Esophagus mucosa (tissue), 1 donor: ENCODE results near the gene NSMCE1. TPM values are rescaled to one million over a fixed set of nuclear protein-coding genes. Genes with fewer than 3 reads are reported as not detected.

Source experiments
- ATAC-seq: fragments of 200-7000 bp; cut with Tn5 transposase; one replicate; pipeline ENCODE4 v1.9.1; 2020
- total RNA-seq: library from RNA; stranded (reverse); gene quantifications from one replicate; pipeline ENCODE4 v1.2.4, GENCODE V29; 2023
- donor health status: DM: yes; HTN: yes; CAD: no.

NSMCE1 gene
- total RNA-seq: 46.8 TPM

- ATAC-seq: peak; percentile 95
Observed at GRCh38 chr16:27268376-27269299, at the start of gene NSMCE1. Gene NSMCE1, minus strand, starts transcription at chr16:27268772. Its CDS starts 11,202 bp downstream, at chr16:27257570.

DNA sequence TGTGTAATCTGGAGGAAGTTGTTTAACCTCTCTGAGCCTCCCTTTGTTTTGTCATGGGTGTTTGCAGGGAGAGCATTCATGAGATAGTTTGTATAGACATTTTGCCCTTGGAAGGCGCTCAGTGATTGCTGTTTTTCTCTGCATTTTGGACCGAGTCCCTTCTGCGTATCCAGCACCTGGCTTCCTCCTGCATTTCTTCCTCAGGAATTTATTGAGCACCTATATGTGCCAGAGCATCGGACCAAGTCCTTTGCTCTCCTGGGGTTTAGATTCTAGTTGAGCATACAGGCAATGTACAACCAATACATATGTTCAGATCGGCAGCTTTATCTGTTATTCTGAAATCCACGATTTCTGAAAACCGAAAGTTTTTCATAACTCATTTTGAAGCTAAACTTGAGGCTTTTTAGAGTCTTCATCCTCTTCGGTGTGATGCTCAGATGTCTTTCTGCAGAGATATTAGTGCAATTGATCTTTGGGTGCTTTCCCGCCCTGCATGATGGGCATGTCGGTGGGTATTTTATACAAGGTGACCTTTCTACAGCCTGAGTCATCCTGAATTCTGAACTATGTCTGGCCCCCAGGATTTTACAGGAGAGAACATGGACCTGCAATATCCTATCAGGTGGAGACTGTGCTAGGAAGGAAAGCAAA is 49.3 kb upstream of the NSMCE1 start:
- ATAC-seq: no peak

- ATAC-seq: peak; percentile 49
Observed at GRCh38 chr16:27317320-27317719, 48.7 kb upstream of the NSMCE1 start.

- no peak for ATAC-seq
Observed at GRCh38 chr16:27316038-27316680, 47.6 kb upstream of the NSMCE1 start.

DNA sequence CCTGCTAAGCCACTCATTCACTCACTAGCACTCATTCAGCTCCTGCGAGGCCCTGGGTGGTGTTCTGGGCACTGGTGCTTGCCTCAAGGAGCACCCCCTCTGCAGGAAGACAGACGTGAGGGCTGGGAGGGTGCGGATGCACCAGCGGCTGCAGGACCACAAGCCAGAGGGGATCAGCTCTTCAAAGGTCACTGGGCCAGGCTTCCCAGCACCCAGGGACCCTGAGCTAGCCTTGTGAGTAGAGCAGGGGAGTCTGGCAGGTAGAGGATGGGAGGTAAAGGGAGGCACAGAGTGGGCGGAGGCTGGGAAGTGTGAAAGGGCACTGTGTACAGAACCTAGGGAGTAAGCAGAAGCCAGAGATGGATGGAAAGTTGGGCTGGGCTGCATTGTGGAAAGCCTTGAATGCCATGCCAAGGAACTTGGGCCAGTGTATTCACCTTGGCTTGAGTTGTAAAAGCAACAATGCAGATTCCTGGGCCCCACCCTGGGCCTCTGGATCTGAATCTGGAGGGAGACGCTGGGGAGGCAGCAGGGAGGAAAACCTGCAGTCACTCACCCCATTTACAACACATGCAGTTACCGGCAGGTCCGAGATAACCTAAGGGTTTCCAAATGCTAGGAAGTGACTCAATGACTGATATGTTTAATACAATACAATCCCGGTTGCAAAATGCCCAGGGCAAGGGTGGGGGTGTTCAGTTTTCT is 46.9 kb upstream of the NSMCE1 start:
- peak; percentile 74 for ATAC-seq

GRCh38 chr16:27314986-27315332 is 46.4 kb upstream of the NSMCE1 start:
- ATAC-seq: no peak

DNA sequence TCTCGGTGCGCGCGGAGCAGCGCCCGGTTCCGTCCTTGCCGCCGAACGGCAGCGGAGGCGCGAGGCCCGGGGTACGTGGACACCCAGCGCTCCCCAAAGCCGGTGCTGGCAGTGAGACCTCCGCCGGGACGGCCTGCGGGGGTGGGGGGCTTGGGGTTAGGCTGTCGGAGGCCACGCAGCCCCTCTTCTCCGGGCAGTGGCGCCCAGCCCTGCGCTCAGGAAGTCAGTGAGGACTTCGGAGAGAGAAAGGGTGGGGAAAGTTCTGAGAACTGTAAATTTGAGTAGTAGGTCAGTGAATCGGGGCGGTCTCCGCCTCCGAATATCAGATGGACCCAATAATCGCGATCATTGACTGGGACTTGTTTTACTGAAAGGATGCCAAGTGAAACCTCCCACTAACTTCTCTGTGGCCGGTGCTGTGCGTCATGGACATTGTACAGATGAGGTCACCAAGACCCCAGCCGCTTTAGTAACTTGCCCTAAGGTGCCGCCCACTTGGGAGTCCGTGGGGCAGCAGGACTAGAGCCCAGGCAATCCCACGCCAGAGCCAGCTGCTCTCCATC is 45.7 kb upstream of the NSMCE1 start:
- peak; percentile 12 for ATAC-seq

- peak; percentile 6 for ATAC-seq
Observed at GRCh38 chr16:27313422-27314160, 45.0 kb upstream of the NSMCE1 start, which contains the start of gene IL4R. Gene IL4R, plus strand, starts transcription at chr16:27313974. Its CDS starts 26,230 bp downstream, at chr16:27340204.

- no peak for ATAC-seq
Observed at GRCh38 chr16:27312580-27313421, 44.2 kb upstream of the NSMCE1 start.

GRCh38 chr16:27311897-27312303 is 43.3 kb upstream of the NSMCE1 start:
- ATAC-seq: no peak

- no peak for ATAC-seq
Observed at GRCh38 chr16:27311448-27311830, 42.9 kb upstream of the NSMCE1 start.

DNA sequence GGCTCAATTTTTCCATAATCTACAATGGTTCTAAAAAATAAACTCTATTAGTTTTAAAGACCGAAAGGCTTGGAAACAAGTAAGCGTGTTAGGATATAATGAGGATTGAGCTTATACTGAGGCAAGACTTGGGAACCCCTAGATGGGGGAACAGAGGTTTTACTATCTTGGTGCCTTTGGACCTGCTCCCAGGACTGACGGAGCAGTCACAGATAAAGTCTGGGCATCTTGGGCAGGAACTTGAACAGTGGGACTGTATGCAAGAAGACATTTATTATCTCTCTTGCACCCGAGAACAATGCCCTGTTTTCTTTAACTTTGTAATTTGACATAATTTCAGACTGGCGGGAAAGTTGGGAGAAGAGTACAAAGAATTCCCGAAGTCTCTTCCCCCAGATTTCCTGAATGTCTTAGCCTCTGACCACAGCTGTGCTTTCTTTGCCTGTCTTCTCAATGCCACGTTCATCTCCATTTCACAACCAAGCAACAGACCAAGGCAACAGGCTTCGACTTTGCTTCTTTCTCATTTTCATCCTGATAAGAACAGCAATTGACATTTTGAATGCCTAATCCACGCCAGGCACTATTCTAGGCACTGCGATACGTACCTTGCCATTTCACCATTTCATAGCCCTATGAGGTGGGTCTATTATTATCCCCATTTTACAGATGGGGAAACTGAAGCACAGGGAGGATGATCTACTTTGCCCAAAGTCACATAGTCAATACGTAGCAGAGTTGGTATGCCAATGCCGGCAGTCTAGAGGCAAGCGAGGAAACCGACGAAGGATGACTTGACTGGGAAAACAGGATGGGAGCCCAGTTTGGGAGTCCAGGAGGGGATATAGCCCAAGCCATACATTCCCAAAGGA is 42.2 kb upstream of the NSMCE1 start:
- no peak for ATAC-seq

GRCh38 chr16:27308792-27309191 is 40.2 kb upstream of the NSMCE1 start:
- no peak for ATAC-seq

- ATAC-seq: no peak
Observed at GRCh38 chr16:27305839-27306442, 37.4 kb upstream of the NSMCE1 start.

DNA sequence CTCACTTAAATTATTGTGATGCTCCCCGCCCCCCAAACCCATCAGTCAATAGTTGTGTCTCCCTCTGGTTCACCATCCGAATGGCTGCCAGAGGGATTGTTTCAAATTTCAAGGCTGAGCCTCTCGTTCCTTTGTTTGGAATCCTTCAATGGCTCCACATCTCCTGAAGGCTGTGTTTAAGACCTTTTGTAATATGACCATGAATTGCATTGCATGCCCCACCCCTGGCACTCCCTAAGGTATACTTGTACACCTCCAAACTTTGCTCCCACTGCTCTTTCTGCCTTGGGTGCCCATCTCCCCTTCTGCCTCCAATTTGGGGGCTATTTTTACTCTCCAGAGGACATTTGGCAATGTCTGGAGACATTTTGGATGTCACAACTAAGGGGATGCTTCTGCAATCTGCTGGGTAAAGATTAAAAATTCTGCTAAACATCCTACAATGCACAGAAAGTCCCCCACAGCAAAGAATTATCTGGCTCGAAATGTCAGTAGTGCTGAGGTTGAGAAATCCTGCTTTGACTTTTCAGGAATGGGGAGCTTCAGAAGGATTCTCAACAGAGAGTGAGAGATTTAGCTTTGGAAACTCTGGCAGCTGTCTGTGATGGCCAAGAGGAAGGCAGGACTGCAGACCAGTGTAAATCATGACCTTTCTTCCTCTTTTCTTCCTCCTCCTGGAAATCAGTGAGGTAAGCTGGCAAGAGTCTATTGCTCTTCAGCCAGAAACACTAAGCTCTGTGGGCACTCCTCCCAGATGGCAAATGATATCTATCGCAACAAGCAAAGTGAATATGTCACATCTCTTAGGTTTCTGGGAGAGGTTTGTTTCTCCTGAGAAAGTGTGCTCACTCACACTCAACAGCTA is 36.5 kb upstream of the NSMCE1 start:
- ATAC-seq: peak; percentile 55

- ATAC-seq: no peak
Observed at GRCh38 chr16:27304102-27304501, 35.5 kb upstream of the NSMCE1 start.

- peak; percentile 8 for ATAC-seq
Observed at GRCh38 chr16:27303256-27304100, 34.9 kb upstream of the NSMCE1 start.
